Activated T-helper 17 cell treated with anti-CD3 and anti-CD28 coated beads, Interleukin-2, amount 50 U/mL, for 72 hours (primary cell): ENCODE measurements around the gene CBARP. TPM values are rescaled to one million over a fixed set of nuclear protein-coding genes. Genes with fewer than 3 reads are reported as not detected.

Experiments used
- ATAC-seq: fragments of 150-1000 bp; cut with Tn5 transposase; replicated peaks from 2 replicates; pipeline ENCODE4 v1.10.0; 2021; ENCODE audit warnings: mild to moderate bottlenecking, moderate library complexity
- H3K27ac Mint-ChIP-seq: one replicate; pipeline ENCODE4 v1.8.0; 2022; ENCODE audit warnings: mixed read lengths
- H3K27me3 Mint-ChIP-seq: one replicate; pipeline ENCODE4 v1.8.0; 2022; ENCODE audit warnings: mixed read lengths
- H3K36me3 Mint-ChIP-seq: one replicate; pipeline ENCODE4 v1.8.0; 2022; ENCODE audit warnings: low read depth, mild to moderate bottlenecking, mixed read lengths
- H3K4me1 Mint-ChIP-seq: one replicate; pipeline ENCODE4 v1.8.0; 2022; ENCODE audit warnings: mixed read lengths
- H3K4me3 Mint-ChIP-seq: one replicate; pipeline ENCODE4 v1.8.0; 2022; ENCODE audit warnings: mild to moderate bottlenecking, mixed read lengths
- H3K9me3 Mint-ChIP-seq: one replicate; pipeline ENCODE4 v1.8.0; 2022; ENCODE audit warnings: mixed read lengths
- total RNA-seq, 2 donors: library from RNA; stranded (reverse); gene quantifications; one replicate each; pipeline ENCODE4 v1.2.3, GENCODE V29; 2022

Gene CBARP
- total RNA-seq, 2 donors from 2014 or later, result 0.77 to 1.4 TPM

DNA sequence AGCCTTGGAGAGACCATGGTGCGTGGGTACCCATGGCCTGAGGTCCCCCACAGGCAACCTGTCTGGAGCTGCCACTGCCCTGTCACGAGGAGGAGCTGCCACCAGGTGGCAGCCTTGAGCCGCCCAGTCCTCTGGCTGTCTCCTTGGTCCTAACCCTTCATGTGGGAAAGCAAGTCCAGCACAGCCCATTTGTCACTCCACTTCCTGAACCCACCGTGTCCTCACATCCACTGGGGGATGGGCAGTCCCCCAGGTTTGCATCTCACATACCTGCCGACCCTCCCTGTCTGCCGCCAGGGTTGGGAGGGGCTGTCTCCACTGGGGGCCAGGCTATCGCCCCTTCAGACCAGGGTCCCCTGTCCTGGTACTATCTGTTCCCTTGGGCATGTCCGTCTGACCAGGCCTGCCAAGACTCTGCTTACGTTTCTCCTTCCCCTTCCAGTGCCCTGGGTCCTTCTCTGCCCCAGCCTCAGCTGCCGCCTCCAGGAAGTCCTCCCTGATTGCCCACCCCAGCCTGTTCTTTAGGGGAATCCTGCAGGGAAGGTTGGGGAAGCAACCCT is 42.1 kb upstream of the CBARP start:
- Mint-ChIP-seq H3K4me1 (no peaks in the 10 kb centered on the region), H3K27me3 (peaks cover 8% of the 10 kb centered on the region), H3K4me3 (peak overlapping the region; percentile 6), H3K9me3 (no peaks in the 10 kb centered on the region), H3K27ac (peak overlapping the region; percentile 2), H3K36me3 (peaks cover 54% of the 10 kb centered on the region)
- ATAC-seq, result peak; percentile 17

DNA sequence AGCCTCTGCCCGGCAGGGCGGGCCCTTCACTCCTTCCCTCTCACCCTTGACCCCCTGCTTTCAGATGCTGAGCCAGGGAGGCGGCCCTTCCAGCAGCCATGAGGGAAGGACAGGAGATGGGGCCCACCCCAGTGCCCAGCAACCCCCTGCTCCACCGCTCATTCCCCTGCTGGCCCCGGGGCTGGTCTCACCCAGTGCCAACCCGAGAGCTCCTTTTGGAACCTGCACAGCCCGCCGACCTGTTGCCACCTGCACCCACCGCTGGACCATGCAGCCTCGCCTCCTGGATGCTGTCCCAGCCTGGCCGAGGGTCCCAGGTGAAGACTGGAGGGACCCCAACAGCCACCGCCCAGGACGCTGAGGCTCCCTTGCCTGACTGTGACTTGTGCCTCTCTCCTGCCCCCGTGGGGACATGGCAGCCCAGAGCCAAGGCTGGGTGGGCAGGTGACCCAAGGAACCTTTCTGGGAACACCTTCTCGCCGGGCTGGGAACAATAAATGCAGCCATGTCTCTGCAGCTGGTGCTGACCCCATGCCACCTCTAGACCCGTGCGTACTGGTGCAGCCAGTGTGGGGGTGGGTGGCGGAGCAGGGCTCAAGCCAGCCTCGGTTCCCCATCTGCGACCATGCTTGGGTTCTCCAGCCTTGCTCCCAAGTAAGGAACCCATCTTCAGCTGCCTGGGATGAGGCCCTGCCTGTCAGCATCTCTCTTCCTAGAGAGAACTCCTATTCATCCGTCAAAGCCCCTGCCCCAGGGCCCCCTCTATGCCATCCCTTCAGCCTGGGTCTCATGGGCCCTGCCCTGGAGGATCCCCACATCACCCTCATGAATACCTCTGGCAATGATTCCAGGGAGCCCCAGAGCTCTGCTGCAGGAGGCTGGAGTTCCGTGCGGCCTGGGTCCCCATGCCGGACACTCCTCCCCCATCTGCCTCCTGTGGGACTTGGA is 41.2 kb upstream of the CBARP start:
- Mint-ChIP-seq H3K27ac (no peak overlapping the region), H3K27me3 (no peaks in the 10 kb centered on the region), H3K36me3 (peaks cover 63% of the 10 kb centered on the region), H3K4me1 (no peaks in the 10 kb centered on the region), H3K9me3 (no peaks in the 10 kb centered on the region), H3K4me3 (peak overlapping the region; percentile 6)
- ATAC-seq, result no peak

DNA sequence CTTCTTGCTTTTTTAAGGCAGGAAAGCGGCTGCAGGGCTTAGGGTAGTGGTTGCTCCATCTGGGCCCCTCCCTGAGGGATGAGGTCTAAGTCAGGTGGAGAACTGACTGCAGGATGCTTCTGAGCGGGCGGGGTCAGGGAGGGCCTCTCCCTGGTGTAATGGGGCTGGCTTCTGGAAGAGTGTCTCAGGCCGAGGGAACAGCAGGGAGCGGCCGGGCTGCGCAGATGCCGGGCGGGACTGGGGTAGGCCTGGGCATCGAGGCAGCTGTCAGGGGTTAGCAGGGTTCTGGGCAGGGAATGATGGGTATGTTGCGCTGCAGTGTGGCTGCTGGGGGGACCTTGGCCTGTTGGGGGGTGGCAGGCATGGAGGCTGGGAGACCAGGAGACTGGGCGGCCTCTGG is 40.3 kb upstream of the CBARP start:
- H3K4me3 Mint-ChIP-seq, result peak overlapping the region; percentile 25
- no peaks in the 10 kb centered on the region for H3K27me3 Mint-ChIP-seq
- H3K9me3 Mint-ChIP-seq, result no peaks in the 10 kb centered on the region
- peaks cover 72% of the 10 kb centered on the region for H3K36me3 Mint-ChIP-seq
- peaks cover 5% of the 10 kb centered on the region for H3K4me1 Mint-ChIP-seq
- H3K27ac Mint-ChIP-seq, result no peak overlapping the region
- ATAC-seq, result no peak

DNA sequence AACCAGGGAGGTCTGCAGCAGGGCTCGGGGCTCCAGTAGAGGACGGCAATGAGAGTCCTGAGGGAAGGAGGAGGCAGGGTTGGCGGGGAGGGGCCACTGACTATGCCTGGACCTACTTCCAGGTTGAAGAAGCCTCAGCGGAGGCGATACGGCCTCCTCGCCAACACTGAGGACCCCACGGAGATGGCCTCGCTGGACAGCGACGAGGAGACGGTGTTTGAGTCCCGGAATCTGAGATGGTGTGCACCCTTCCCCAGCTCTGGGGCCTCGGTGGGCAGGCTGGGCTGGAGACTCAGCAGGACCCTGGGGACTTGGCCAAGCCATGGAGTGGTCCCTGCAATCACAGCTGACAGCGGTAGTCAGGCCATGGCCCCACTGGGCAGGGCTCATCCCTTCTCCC is 39.3 kb upstream of the CBARP start:
- Mint-ChIP-seq H3K9me3 (no peaks in the 10 kb centered on the region), H3K36me3 (peaks cover 82% of the 10 kb centered on the region), H3K27ac (peak overlapping the region; percentile 95), H3K4me3 (peak overlapping the region; percentile 87), H3K27me3 (no peaks in the 10 kb centered on the region), H3K4me1 (peaks cover 14% of the 10 kb centered on the region)
- no peak for ATAC-seq

DNA sequence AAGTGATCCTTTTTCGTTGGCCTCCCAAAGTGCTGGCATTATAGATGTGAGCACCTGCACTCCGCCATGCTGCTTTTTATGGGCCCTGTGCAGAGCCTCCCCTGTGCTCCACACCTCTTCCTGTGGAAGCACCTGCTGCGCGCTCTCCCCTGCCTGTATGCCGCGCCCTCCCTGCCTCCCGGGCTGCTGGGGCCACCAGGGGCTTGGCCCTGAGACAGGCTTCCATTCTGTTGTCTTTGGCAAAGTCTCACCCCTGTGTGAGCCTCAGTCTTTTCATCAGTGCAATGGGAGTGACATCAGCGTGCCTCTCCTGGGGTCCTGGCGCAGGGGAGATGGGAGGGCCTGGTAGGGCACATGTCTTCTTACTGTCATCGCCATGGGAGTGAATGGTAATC is 38.8 kb upstream of the CBARP start:
- peak overlapping the region; percentile 87 for H3K4me3 Mint-ChIP-seq
- no peak for ATAC-seq
- peaks cover 14% of the 10 kb centered on the region for H3K4me1 Mint-ChIP-seq
- H3K36me3 Mint-ChIP-seq, result peaks cover 86% of the 10 kb centered on the region
- peak overlapping the region; percentile 95 for H3K27ac Mint-ChIP-seq
- no peaks in the 10 kb centered on the region for H3K27me3 Mint-ChIP-seq
- no peaks in the 10 kb centered on the region for H3K9me3 Mint-ChIP-seq

DNA sequence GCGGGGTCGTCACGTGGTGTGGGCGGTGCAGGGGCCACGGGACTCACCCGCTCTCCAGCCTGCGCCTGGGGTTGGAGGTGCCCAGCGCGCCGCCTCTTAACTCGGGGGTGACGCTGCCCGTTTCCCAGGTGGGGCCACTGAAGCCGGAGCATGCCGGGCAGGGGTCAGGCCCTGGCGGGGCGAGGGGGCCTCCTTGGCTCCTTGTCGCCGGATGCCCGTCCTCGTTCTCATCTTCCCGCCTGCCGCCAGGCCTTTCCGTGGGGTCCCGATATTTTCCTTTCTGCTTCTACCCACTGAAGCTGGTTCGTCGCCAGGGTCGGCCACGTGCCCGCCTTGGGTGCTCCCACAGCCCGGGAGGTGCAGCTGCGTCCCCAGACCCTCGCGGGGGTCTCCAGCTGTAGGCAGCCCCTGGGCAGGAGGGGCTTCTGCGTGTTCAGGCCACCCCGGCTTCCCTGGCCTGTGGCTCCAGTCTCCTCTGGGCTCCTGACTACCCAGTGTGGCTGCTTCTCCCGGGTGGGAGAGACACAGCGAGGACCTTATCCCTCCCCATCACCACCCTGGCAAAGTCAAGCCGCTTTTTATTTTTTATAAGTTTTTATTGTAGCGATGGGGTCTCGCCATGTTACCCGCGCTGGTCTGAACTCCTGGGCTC is 38.3 kb upstream of the CBARP start:
- Mint-ChIP-seq H3K9me3 (no peaks in the 10 kb centered on the region), H3K27me3 (no peaks in the 10 kb centered on the region), H3K4me3 (peak overlapping the region; percentile 87), H3K4me1 (peaks cover 19% of the 10 kb centered on the region), H3K27ac (peak overlapping the region; percentile 95), H3K36me3 (peaks cover 92% of the 10 kb centered on the region)
- no peak for ATAC-seq

DNA sequence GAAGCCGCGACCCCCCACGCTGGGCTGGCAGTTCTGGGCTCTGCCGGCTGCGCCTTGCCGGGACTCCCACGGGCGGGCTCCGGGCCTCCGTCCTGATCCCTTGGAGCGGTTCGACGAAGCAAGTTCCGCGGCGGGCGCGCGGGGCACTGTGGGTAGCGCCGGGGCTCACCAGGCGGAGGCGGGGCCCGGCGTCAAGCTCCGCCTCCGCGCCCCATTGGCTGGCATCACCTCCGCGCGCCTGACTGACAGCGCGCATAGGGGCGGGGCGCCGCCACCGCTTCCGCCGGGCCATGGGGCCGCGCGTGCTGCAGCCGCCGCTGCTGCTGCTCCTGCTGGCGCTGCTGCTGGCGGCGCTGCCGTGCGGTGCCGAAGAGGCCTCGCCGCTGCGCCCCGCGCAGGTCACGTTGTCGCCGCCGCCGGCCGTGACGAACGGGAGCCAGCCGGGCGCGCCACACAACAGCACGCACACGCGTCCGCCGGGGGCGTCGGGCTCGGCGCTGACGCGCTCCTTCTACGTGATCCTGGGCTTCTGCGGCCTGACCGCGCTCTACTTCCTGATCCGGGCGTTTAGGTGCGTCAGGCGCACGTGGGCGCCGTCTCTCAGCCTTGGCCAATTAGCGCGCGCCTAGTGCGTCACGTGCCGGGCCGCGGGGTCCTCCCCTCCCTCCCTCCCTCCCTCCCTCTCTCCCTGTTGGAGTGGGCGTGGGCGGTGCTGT is 37.6 kb upstream of the CBARP start, which contains the start of gene FAM174C:
FAM174C (plus strand) TSS at position 271 of the 716 bp plus-strand sequence; CDS start at position 291, 20 bp downstream.
- no peaks in the 10 kb centered on the region for H3K27me3 Mint-ChIP-seq
- peak within 1 kb of the TSS; percentile 87 for H3K4me3 Mint-ChIP-seq
- peak; percentile 89 for ATAC-seq
- peaks cover 21% of the 10 kb centered on the region for H3K4me1 Mint-ChIP-seq
- no peaks in the 10 kb centered on the region for H3K9me3 Mint-ChIP-seq
- H3K36me3 Mint-ChIP-seq, result peaks cover 96% of the 10 kb centered on the region
- H3K27ac Mint-ChIP-seq, result peak within 1 kb of the TSS; percentile 95

DNA sequence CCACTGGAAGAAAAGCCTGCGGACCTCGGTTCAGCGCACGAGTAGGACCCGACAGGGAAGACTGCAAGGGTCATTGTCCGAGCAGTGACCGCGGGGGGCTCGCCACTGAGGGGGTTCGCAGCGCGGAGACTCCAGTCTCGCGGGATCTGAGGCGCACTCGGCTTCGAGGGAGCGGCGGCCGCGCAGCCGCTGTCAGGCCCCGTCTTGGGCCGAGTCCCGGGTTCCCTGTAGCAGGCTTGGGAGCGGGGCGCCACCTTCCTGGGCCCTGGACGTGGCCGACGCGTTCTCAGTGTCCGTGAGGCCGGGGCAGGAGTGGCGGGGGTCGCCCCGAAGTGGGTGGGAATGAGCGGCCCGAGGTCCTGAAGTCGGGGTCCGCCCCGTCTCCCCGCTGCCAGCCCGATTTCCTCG is 37.1 kb upstream of the CBARP start:
- H3K4me1 Mint-ChIP-seq, result peaks cover 26% of the 10 kb centered on the region
- no peaks in the 10 kb centered on the region for H3K9me3 Mint-ChIP-seq
- H3K4me3 Mint-ChIP-seq, result peak overlapping the region; percentile 87
- no peak for ATAC-seq
- no peaks in the 10 kb centered on the region for H3K27me3 Mint-ChIP-seq
- peaks cover 96% of the 10 kb centered on the region for H3K36me3 Mint-ChIP-seq
- peak overlapping the region; percentile 48 for H3K27ac Mint-ChIP-seq

DNA sequence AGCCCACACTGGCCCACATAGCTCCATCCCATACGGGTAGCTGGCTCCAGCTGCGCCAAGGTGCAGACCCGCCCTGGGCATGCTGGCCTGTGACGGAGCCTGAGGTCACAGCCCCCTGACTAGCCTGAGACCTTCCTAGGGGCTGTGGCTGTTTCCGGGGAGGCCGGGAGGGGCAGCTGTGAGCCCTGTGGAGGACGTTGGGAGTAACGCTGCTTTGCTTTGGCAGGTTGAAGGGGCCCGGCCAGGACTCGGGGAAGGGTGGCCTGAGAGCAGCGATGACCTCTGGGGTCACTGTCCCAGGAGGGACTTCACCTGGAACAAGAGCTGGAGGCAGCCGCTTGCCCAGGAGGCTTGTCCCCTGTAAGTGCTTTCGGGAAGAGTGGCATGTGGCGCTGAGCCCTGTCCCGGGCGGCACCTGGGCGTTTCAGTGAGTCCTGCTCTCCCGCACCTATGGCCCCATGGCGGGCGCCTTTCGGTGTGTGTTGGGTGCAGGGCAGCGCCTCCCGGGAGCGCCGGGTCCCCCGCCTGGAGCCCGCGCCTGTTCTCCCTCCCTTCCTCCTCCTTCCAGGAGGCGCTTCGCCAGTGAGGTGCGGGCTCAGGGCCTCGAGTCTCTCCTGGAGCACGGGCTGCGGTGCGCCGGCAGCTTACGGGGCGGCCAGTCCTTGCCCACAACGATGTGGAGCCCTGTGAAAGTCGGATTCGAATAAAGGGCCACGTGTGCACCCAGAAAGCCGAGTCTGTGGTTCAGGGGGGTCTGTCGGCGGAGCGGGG is 36.5 kb upstream of the CBARP start:
- Mint-ChIP-seq H3K4me1 (peaks cover 26% of the 10 kb centered on the region), H3K9me3 (no peaks in the 10 kb centered on the region), H3K27ac (peak overlapping the region; percentile 48), H3K27me3 (no peaks in the 10 kb centered on the region), H3K36me3 (peaks cover 93% of the 10 kb centered on the region), H3K4me3 (peak overlapping the region; percentile 87)
- no peak for ATAC-seq

DNA sequence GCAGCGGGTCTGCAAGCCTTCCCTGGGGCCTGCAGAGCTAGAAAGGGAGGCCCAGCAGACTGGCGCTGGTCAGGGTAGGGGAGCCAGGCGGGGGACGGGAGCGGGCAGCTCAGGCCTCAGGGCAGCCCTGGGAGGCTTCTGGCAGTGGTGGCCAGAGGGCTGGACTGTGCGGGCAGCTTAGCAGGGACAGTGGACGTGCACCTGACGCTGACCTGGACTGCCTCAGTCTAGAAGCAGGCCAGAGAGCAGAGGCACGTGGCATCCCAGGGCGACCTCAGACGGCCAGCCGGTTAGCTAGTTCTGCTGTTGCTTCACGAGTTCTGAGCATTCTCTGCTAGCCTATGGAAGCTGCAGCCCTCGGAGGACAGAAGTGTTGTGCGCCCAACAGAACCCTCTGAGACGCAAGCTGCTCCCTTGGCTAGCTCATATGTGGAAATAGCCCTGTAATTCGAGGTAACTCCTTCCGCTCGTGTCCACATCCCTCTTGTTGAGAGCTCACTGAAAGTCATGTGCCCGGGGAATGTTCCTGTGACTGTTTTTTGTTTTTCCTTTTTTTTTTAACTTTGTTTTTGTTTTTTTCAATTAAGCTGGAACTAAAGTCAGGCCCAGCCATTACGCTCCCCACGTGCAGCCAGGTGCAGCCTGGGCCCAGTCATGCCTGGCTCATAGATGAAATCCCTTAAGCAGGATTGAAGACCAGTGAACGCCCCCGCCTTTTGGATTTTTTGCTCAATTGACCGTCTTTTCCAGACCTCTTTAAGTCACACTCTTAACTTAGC is 35.6 kb upstream of the CBARP start:
- peak overlapping the region; percentile 87 for H3K4me3 Mint-ChIP-seq
- peaks cover 95% of the 10 kb centered on the region for H3K36me3 Mint-ChIP-seq
- peak overlapping the region; percentile 57 for H3K27ac Mint-ChIP-seq
- H3K4me1 Mint-ChIP-seq, result peaks cover 30% of the 10 kb centered on the region
- no peaks in the 10 kb centered on the region for H3K27me3 Mint-ChIP-seq
- ATAC-seq, result no peak
- no peaks in the 10 kb centered on the region for H3K9me3 Mint-ChIP-seq

DNA sequence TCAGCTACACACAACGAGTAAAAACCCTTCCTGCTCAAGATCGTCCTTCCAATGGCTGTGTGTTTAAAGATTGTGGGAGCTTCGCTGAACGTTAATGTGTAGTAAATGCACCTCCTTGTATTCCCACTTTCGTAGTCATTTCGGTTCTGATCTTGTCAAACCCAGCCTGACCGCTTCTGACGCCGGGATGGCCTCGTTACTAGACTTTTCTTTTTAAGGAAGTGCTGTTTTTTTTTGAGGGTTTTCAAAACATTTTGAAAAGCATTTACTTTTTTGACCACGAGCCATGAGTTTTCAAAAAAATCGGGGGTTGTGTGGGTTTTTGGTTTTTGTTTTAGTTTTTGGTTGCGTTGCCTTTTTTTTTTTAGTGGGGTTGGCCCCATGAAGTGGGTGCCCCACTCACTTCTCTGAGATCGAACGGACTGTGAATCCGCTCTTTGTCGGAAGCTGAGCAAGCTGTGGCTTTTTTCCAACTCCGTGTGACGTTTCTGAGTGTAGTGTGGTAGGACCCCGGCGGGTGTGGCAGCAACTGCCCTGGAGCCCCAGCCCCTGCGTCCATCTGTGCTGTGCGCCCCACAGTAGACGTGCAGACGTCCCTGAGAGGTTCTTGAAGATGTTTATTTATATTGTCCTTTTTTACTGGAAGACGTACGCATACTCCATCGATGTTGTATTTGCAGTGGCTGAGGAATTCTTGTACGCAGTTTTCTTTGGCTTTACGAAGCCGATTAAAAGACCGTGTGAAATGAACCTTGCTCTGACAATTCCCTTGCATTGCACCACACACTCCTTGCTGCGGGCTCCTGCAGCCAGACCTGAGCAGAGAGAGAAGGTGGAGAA is 34.8 kb upstream of the CBARP start:
- no peak for ATAC-seq
- H3K27ac Mint-ChIP-seq, result peak overlapping the region; percentile 57
- H3K4me1 Mint-ChIP-seq, result peaks cover 33% of the 10 kb centered on the region
- H3K27me3 Mint-ChIP-seq, result no peaks in the 10 kb centered on the region
- H3K9me3 Mint-ChIP-seq, result no peaks in the 10 kb centered on the region
- peak overlapping the region; percentile 87 for H3K4me3 Mint-ChIP-seq
- H3K36me3 Mint-ChIP-seq, result peaks cover 89% of the 10 kb centered on the region
